ENCODE data around the gene MFAP3.
"Not testable (repeated sequence)": the region's sequence is repeated elsewhere in the genome, so short reads cannot be mapped to it uniquely, and the experiment has no call there.

MFAP3 gene

DNA sequence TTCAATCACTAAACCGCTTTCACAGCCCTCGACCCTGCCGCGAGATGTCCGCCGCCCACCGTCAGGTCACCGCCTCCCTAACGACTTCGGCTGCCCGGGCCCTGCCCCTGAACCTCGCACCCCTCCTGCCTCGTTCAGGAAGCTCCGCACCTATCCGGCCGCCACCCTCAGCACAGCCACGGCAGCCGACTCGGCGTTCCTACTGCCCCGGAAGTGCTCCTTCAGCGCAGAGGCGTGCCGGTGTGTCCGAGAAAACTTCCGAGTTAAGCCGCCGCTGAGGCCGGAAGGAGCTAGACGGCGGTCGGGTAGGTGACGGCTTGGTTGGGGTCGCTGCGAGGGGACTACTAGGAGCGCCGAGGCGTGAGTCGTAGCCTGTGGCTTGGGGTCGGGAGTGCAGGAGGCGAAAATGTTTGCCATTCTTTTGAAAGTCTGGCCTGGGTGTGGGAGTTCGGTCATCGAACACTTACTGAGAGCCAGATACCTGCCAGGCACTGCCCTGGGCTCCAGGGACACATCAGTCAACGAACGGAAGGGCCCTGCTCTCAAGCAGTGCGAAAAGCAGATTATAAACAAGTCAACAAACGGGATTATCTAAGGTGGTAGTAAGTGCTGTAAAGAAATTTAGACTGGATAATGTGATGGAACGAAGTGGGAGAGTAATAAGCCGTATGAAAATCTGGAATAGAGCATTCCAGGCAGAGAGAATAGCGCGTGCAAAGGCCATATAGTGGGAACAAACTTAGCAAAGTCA, at the start of gene MFAP3, which contains the start of gene FAM114A2:
Gene MFAP3, plus strand, starts transcription at position 261 of the 751 bp plus-strand sequence. CDS start 10,756 bp downstream, outside the sequence.
Gene FAM114A2, minus strand, starts transcription at position 204 of the 751 bp plus-strand sequence. CDS start 3,957 bp downstream, outside the sequence.
- peak; percentile 77 to 89 (median 82) for DNase-seq (ENCODE audit: low read depth in 3 of 3)

DNA sequence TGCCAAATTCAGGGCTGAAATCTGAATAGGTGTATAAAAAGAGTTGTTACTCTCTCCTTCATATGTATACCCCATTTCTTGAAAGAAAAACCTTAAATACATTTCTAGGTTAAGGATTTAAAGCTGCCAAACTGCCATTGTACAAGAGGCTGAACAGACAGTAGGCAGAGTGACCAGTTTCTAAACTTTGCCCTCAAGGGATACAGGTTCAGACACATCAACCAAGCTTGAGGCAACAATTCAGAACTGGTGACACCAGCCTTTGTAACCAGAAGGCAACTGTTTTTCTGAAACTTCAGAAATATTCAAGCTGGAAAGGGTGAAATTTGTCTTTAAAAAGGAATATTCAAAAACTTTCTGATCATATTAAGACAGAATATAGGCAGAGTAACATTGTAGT, 47.6 kb upstream of the MFAP3 start:
- DNase-seq (ENCODE audit: low read depth in 3 of 3) = no peak

DNA sequence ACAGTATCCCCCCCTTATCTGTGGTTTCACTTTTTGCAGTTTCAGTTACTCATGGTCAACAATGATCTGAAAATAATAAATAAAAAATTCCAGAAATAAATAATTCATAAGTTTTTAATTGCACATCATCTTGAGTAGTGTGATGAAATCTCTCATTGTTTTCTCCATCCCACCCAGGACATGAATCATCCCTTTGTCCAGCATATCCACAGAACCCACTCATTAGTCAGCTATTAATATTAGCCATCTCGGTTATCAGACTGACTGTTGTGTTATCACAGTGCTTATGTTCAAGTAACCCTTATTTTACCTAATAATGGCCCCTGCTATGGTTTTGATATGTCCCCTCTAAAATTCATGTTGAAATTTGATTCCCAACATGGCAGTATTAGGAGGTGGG, 40.8 kb upstream of the MFAP3 start:
- DNase-seq (ENCODE audit: low read depth in 3 of 3) = no peak

DNA sequence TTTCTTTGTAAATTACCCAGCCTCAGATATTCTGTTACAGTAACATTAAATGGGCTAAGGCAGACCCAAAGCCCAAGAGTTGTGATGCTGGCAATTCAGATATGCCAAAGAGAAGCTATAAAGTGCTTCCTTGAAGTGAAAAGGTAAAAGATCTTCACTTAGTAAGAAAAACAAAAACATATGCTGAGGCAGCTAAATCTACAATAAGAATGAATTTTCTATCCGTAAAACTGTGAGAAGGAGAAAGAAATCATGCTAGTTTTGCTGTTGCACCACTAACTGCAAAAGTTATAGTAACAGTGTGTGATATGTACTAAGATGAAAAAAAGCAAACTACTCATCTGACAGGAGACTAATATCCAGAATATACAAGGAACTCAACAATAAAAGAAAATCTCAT, 40.0 kb upstream of the MFAP3 start:
- DNase-seq (ENCODE audit: low read depth in 3 of 3) = no peak

DNA sequence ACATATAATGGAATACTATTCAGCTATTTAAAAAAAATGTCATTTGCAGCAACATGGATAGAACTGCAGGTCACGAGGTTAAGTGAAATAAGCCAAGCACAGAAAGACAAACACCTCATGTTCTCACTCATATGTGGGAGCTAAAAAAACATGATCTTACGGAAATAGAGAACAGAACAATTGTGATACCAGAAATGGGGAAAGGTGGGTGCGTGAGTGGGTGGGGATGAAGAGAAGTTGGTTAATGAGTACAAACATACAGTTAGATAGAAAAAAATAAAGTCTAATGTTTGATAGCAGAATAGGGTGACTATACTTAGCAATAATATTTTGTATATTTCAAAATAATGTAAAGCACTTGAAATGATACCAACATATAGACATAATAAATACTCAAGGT, 38.8 kb upstream of the MFAP3 start:
- DNase-seq (ENCODE audit: low read depth in 3 of 3) = no peak

DNA sequence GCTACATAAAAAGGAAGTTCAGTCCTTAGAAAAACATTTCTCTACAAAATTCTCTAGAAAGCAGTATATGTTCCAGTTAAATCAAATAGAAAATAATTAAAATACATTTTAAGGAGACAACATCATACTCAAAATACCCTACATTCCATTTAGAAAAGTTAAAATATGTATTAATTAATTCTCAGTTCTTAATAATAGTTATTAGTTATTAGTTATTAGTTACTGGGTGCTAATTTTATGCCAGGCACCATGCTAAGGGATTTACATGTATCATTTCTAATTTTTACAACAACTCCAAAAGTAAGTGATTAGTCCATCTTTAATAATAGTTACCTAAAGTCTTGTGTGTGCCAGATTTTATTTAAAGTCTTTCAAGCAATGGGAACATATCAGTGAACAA, 38.1 kb upstream of the MFAP3 start:
- no peak for DNase-seq (ENCODE audit: low read depth in 3 of 3)

DNA sequence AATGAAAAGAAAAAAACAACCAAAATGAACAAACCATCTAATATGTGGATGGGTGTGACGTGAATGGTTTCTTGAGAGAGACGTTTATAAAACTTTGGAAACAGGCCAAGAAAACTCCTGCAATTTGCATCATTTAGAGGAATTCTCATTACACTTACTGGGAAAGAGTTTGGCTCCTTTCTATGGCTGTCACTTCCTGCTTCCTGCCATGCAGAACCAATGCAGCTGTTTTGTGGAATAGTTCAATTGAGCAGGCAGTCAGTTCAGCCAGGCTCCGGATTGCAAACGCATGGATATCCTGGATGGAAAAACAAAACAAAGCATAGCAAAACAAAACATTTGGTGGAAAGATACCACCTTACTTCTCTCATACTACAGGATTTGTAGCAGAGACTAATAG, 36.7 kb upstream of the MFAP3 start:
- no peak for DNase-seq (ENCODE audit: low read depth in 3 of 3)

DNA sequence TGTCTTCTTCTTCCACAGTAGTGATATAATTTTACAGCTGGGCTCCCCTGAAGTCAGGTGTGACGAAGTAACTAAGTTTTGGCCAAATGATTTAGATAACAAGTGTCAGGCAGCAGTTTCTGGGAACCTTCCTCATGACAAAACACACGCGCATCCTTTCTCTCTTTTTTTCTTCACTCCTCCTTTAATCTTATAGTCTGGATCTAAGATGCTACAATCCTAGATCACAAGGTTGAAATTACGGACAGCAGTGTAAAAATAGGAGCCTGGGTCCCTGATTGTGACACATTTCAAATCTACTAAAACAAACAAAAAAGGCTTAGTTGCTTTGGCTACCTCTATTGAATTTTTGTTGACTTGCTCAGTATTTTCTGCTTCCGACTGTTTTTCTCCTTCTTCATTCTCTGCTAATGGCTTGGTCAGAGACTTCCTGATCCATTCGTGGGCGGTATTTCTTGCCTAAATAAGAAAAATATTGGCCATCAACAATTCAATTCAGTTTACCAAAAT, 36.2 kb upstream of the MFAP3 start:
- DNase-seq (ENCODE audit: low read depth in 3 of 3) = no peak

DNA sequence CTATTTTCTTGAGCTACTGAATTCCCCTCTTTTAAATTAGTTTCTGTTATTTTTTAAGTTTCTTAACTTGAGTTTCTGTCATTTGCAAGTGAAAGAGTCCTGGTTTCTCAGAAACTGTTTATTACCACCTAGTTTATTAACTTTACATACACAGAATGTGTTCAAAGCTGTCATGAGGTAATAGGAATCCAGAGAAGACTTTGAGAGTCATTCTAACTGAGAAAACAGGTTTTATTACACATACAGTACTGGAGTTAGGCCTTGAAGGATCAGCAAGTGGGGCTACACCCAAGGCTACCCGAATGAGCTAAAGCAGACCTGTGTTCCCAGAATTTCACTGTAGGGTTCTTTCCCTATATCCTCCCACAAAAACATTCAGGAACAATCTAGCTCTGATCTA, 33.1 kb upstream of the MFAP3 start:
- DNase-seq (ENCODE audit: low read depth in 3 of 3) = no peak

DNA sequence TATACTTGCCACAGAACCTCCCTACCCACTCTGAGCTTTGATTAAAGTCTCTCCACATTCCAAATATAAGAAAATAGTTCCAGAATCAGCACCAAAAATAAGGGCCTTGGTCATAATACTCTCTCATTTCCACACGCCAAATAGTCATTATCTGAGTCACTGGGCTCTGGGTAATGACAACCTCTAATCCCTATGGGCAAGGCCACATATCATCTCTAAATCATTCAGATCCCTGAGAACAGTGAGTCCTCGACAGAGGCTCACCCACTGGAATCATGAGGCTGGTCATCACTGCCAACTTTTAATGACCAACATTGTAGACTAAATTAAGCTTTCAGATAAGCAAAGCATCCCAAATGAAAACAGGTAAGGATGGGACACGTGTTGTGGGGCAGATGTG, 28.1 kb upstream of the MFAP3 start:
- no peak for DNase-seq (ENCODE audit: low read depth in 3 of 3)

DNA sequence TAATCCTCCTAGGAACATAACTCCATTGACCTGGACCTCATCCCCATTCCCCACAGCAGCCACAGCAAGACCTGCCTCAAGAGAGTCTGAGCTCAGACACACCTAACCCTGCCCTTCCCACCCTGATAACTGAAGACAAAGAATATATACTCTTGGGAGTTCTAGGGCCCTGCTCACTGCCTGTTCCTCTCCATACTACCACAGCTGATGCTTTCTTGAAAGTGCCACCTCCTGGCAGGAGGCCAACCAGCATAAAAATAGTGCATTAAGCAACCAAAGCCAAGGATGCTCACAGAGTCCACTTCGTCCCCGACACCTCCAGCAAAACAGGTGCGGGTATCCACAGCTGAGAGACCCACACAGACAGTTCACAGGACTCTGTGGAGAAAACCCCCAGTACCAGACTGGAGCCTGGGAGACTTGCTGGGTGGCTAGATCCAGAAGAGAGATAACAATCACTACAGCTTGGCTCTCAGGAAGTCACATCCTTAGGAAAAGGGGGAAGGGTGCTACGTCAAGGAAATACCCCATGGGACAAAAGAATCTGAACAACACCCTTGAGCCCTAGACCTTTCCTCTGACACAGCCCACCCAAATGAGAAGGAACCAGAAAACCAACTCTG, 23.6 kb upstream of the MFAP3 start:
- no peak for DNase-seq (ENCODE audit: low read depth in 3 of 3)

DNA sequence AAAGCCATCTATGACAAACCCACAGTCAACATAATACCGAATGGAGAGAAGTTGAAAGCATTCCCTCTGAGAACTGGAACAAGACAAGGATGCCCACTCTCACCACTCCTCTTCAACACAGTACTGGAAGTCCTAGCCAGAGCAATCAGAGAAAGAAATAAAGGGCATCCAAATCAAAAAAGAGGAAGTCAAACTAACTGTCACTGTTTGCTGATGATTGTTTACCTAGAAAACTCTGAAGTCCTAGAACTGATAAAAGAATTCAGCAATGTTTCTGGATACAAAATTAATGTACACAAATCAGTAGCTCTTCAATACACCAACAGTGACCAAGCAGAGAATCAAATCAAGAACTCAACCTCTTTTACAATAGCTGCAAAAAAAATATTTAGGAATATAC, 19.8 kb upstream of the MFAP3 start:
- not testable (repeated sequence) for DNase-seq (ENCODE audit: low read depth in 3 of 3)

DNA sequence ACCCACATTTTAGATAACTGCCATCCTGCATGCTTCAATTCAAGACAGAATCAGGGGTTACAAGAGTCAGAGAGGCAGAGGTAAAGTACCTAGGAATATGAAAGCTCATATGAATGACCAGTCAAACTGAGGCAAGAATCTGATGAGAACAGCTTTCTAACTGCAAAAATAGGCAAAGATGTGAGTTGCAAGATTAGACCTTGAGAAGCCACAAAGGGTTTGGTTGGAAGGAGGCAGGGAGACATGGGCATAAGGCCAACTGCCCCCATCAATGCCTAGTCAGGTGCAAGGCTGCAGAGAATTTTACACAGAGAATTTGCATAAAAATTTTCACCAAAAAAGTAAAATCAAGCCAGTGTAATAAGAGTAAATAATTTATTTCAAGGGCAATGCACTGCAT, 12.8 kb upstream of the MFAP3 start:
- no peak for DNase-seq (ENCODE audit: low read depth in 3 of 3)

DNA sequence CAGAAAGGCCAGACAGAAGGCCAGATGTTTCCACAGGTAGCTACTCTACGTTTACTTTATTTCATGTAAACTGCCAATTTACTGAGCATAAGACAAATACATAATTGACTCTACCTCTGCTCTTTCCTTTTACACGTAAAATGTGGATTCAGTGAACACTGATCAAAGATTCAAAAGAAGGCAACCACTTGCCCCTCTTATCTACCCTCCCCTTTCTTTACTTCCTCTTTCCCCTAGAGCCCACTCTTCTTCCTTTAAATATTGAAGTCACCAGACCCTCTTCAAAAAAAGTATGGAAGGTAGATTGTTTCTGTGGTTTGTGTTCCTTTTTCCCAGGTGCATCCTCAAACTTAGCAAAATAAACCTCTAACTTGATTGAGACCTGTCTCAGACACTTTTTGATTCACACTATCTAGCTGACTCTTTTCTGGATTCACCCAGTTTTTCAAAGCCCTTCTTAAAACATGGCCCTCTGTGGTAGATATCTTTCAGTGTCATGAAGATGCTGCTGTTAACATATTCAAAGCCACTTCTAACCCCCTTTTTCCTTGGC, 6.8 kb upstream of the MFAP3 start:
- no peak for DNase-seq (ENCODE audit: low read depth in 3 of 3)

DNA sequence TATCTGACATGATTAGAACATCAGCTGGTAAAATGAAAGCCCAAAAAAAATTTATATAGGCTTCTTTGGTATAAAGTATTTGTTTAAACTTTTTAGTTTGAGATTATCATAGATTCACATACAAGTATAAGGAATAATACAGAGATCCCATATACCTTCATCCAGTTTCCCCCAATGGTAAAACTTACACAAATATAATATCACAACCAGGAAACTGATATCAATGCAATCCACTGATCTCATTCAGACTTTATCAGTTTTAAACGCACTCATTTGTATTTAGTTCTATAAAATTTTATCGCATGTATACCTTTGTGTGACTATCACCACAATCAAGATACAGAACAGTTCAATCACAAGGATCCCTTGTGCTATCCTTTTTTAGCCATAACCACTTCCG, 3.8 kb upstream of the MFAP3 start:
- DNase-seq (ENCODE audit: low read depth in 3 of 3) = no peak

DNA sequence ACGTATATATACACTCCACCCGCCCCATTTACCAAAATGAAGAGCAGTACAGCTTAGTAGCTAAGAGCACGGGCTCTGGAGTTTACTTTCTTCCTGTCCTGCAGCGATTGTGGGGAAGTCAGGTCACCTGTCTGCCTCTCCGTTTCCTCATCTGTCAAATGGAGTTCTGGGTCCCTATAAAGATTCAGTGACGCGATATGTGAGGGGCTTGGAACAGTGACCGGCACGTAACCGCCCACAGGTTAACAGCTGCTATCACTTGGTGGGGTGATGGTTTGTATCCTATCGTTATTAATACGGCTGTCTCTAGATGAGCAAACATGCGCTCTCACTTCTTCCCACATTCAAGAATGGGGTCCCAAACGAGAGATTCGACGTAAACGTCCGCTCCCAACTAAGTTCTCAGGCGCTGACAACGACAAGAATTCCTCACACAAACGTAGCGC, 483 bp upstream of the MFAP3 start:
- DNase-seq (ENCODE audit: low read depth in 3 of 3) = peak; percentile 2 to 26 (median 19)

DNA sequence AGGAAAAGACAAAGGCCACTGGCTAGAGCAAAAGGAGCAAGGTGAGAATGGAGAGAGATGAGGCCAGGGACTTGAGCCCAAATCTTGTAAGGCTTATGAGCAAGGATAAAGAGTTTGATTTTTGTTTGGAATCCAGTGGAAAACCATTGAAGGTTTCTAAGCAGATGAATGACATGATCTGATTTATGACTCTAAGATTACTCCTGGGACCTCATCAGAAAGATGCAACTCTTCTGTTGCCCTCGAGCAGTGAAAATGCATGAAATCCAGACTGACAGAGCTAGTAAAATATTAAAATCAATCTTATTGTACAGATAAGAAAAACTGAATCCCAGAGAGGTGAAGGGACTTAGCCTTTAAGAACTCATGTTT, 677 bp downstream of the MFAP3 start:
- DNase-seq (ENCODE audit: low read depth in 3 of 3) = no peak

DNA sequence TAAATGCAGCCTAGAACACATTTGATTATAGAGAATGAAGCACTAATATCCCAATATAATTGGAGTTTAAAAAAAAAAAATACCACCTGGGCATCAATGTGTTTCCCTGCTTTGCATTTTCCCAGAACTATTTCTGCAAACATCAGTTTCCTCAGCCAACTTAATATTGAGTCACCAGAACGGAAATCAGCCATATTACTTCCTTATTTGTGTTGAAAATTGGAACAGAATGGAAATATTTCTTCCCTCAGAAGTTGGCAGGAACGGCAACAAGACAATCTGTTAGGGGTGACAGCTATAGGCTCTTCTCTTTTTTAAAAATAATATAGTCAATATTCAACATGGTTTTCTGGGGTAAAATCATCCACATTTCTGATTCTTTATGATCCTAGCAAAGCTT, 4.0 kb downstream of the MFAP3 start:
- DNase-seq (ENCODE audit: low read depth in 3 of 3) = no peak

DNA sequence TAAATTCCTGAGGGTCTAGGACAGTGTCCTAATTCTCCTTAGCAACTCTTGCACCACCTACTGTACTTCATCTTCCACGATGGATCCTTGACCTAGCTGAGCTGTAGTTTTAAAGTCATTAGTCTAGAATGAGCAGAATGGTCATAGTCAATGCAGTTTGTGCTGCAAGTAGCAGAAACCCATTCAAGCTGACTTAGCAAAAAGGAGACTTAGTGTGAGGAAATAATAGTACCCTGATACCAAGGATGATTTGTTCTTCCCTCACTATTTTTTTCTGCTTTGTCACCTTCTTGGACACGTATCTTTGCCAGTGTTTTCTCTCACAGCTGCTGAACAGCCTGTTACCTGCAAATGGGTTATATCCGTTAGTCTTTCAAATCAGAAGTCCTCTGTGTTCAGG, 5.3 kb downstream of the MFAP3 start:
- no peak for DNase-seq (ENCODE audit: low read depth in 3 of 3)

DNA sequence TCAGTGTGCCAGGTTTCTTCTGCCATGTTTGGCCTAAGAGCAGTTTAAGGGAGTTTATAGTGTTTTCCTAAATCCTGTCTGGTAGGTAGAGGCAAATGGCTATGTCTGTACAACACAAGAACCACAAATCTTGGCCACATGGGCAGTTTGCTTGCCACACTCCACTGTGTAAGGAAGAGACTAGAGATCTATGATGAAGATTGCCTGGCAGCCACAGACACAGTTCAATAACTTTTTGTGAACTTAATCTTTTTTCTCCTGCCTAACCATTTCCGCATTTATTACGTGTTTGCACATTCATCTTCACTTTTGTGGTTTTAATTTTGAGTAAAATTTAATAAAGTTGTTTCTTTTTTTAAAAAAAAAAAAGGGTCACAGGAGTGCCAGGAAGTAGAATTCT, 5.8 kb downstream of the MFAP3 start:
- no peak for DNase-seq (ENCODE audit: low read depth in 3 of 3)

DNA sequence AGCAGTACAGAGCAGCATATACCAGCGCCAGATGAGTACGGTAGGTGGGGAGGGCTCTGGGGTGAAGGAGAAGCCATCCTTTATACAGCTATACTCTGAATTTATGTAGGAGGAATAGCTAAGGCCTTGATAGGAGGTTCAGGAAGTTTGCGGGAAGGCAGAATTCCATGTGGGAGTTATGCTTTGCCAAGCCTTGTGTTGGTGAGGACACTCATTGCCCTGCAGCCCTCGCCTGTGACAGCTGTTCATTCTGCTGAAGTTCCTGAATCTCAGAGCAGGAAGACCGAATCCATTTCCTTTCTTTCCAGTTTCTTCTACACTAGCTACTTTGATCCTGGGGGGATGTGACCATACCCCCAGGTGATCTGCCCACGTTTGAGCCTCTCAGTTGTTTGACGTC, 7.7 kb downstream of the MFAP3 start:
- DNase-seq (ENCODE audit: low read depth in 3 of 3) = no peak

DNA sequence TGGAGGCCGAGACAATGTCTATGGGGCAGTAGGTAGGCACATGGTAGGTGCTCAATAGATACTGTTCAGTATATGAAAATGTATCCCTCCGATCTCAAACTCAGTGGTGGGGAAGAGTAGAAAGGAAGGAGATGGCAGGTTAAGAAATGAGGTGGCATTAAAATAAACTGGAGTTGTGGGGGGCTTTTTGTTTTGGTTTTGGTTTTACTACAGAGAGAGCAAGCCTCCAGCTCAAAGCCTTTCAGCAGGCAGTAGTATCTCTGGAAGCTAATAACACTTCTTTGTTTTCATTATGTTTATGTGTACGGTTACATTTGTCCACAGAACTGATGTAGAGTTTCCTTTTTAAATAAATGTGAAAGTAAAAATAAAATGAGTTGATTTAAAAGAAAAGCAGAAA, 8.6 kb downstream of the MFAP3 start:
- no peak for DNase-seq (ENCODE audit: low read depth in 3 of 3)

DNA sequence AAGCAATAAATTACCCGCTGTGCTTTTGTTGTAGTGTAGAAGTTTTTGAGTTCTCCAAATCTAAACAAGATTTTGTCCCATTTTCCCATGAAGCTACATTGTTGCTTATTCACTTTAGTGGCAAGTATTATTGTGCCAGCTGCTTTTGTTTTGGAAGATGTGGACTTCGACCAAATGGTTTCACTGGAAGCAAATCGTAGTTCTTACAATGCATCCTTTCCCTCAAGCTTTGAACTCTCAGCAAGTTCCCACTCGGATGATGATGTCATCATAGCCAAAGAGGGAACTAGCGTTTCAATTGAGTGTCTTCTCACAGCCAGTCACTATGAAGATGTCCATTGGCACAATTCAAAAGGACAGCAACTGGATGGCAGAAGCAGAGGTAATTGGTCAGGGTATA, 10.9 kb downstream of the MFAP3 start:
- no peak for DNase-seq (ENCODE audit: low read depth in 3 of 3)

Measured in stimulated activated CD4-positive, alpha-beta T cell treated with anti-CD3 and anti-CD28 coated beads, TNF-alpha, amount 100 ng/mL, for 24 hours (primary cell).